HG03442 (cell line): ENCODE results near the gene SIAH3.

Experiments
- ATAC-seq: cut with Tn5 transposase; IDR thresholded peaks from one replicate; pipeline ENCODE4 v1.9.1; 2021; ENCODE audit warnings: mild to moderate bottlenecking, moderate library complexity; ENCODE audit not compliant: unreplicated experiment

Gene SIAH3

DNA sequence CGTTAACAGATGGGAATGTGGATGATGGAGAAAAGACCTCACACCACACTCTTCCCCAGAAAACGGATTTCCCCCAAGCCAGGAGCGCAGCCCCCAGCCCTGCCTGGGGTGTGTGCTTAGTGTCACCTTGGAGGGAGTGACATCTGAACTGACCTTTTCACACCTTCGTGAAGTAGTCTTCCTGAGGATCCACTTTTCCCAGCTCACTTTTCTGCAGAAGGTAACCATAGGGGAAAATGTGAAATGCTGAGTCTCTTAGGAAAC lies 26.2 kb downstream of the SIAH3 start:
- no peak for ATAC-seq

DNA sequence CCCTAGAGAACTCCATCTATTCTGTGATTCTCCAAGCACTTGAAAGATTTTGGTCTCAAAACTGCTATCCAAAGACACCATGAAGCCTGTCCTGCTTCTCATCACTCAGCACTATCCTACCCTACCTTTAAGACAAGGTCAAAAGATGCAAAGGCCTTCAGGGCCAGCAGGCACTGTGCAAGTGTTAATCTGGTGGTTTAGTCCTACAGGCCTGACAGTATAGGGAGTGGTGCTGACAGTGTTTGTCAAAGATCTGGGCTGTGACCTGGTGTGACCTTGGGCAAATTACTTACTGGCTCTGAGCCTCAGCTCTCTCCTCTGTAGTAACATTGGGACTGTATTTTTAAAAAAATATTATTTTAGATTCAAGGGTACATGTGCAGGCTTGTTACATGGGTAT lies 28.0 kb downstream of the SIAH3 start:
- ATAC-seq: no peak

DNA sequence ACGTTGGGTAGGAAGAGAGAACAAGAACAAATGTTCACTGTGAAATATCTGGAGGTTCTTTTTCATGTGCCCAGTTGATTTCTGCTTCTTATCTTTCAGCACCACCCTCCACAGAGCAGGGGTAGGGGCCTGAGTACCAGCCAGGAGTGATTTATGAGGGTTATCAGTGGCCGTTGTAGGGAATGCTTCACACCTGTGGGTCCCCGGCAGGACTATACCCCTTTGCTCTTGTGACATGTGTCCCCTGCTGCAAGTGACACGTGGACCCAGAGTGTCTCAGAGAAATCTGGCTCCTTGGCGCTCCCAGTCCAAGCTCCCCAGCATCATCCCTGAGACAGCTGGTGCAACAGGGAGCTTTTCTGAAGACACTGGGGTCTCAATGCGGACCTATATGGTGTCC lies 29.7 kb downstream of the SIAH3 start:
- no peak for ATAC-seq

DNA sequence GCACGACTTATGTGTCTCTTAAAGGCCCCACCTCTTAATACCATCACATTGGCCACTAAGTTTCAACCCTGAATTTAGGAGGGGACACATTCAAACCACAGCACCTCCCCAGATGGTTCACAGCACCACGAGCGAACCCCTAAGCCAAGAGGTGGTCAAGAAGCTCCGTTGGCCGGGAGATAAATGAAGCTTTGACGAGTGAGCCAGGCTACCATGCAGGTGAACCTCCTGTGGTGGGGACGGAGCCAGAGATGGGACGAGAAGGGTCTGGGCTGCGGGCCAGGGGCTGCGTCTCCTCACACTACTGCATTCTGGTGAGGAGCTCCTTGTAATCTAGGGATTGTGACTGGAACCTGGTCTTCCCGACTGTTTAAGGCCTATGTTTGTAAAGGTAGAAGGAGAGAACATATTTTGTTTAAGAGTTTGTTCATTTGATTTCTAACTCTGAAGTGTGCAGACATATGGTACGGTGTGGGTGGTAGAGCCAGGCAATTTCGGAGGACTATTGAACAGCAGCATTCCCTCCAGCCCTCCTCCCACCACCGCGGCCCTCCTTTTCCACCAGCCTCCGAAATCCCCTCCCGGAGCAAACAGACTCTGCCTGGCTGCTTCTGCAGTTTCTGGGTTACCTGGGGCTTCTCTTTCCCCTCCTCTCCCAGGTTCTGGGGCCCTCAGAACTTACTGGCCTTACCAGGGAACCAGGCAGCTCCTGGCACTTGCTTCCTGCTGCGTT lies 31.3 kb downstream of the SIAH3 start:
- no peak for ATAC-seq

DNA sequence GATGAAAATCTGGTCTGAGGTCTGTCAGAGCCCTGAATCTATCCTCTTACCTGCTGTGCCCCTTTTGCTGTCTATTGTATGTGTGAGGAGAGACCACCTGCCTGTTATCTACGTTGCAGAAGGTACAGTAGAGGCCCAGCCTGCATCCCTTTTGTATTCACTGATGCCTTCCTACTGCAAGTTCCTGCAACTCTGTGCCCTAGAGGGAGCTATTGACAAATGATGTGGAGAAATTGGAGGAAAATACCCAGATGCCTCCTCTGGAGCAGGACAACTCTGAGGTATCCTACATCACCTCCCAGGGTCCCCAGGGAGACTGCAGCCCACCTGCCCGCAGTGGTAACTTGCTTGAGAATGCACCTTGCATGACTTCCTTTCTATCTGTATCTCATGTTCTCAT lies 33.7 kb downstream of the SIAH3 start:
- no peak for ATAC-seq

DNA sequence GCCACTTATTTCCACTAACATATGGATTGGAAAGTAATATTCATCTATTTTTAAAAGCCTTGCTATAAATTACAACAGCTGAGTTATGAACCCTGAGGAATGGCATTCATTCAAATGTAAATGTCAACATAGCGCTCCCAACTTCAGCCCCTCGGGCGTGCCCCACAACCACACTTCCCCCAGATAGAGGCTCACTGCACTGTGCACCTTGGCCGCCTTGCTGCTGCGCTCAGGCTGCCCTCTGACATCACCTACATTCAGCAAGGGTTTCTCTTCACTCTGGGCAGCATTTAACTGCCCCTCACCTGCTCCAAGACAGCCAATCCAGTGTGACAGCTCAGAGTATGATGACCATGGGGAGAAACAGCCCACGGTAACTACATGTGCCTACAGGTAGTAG lies 35.1 kb downstream of the SIAH3 start:
- ATAC-seq: no peak

DNA sequence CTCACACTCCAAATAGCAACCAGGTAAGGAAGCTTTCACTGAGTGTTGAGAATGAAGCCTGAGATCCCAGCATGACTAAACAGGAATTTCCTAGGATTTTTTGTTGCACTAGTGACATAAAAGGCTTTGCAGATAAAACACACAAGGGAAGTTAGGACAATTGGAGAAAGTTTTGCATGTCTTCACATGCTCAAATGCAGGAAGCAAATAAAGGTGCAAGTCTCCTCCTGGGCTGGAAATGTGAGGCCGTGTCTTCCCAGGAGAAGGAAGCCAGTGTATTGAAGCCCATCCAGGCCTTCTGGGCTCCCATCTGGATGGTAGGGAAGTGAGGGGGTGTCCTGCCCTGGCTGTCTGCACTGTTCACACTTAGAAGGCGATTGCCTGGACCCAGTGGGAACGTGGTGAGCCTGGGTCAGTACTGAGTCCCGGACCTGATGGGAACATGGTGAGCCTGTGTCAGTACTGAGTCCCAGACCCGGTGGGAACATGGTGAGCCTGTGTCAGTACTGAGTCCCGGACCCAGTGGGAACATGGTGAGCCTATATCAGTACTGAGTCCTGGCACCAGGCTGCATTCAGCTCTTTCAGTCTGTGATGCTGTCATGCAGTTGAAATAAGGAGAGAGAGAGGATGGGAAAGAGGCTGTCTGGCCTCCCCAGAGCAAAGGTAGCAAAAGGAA lies 38.7 kb downstream of the SIAH3 start:
- ATAC-seq: no peak

DNA sequence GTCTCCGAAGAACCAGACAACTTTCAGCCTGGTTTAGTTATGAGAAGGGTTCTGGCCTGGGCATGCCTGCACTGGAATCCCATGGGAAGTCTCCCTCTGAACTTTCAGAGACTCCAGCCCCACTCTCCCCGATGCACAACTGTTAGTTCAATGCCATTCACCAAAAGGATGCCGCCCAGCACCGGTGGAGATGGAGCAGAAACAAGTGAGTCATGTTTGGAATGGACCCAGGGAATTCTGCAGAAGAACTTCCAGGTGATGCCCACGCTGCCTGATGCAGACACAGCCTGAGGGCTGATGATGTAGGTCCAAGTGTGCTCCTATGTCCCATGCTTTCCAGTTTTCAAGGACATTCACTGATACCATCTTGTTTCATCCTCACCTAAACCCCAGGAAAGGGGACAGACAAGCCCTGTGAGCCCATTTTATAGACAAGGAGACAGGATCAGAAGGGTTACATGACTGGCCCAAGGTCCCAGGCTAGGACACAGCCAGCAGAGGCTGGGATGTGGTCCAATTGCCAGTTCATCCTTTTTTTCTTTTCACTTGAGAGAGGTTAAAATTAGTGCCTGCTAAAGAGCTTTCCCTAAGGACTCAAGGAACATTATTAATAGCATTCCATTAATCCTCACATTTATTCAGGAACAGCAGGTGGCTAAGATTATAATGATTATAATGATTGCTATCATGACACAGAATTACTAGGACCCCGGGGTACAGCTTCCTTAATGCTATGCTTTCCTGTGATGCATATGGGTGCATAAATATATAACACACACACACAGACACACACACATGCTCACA lies 39.5 kb downstream of the SIAH3 start:
- ATAC-seq: no peak

DNA sequence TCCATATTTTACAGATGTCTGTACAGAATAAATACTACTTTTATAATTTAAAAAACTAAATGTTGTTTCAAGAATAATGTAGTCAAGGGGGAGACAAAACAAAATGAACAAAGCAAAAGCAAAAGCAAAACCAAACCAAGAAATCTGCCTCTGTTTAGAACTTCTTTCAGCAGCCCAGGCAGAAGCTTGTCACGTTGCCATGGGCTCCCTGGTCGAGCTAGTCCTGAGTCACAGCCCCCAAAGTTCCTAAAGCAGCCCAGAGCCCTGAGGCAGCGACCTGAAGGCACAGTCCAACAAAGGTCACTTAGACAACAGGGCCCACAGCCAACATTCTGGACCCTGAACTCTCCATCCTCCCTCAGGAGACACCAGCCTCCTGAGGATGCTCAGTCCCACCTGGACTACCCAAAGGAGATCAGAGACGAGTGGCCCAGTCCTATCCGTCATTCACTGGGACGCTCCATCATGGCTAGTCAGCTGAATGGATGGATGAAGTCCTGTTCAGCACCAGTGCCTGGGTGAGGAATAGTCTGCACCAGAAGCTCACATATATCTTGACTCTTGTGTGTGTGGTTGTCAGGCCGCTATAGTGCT lies 41.7 kb downstream of the SIAH3 start:
- no peak for ATAC-seq

DNA sequence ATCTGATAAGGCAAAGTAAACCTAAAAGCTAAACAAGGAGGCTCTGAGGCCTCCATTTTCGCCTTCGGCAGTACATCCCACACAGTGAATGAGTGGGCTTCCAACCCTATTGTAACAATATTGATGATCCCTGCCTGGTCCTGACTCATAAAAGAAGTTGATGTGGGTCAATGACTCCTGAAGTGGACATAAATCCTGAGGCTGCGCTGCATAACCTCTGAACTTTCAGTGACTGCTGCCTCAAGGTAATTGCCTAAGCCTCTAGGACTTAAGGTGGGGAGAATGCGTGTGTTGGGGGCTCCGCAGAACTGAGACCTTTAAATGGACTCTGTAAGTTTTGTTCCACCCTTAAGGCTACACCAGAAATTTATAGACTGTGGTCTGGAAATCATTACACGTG lies 42.6 kb downstream of the SIAH3 start:
- no peak for ATAC-seq

DNA sequence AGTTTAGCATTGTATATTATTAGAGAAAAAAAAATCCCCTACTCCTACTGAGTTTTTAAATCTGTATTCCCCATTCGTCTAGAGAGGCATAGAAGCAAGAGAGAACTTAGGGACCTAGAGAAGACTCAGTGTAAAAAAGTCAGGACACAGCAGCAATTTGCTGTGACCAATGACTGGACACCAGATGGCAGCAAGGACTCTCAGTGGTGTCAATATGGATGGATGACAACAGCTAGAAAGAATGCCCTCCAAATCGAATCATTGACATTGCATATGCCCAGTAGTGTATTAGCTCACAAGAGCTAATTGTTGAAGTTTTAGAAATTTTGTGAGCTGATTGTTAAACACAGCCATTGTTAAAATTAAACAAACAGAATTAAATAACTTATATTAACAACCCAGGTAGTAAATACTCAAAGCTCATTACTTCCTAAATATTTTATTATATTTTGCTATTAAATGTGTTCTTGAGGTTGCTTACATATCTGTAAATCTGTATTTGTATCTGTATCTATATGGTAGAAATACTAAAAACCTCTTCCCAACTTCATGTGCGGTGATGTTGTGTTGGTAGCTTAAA lies 43.9 kb downstream of the SIAH3 start:
- ATAC-seq: no peak

DNA sequence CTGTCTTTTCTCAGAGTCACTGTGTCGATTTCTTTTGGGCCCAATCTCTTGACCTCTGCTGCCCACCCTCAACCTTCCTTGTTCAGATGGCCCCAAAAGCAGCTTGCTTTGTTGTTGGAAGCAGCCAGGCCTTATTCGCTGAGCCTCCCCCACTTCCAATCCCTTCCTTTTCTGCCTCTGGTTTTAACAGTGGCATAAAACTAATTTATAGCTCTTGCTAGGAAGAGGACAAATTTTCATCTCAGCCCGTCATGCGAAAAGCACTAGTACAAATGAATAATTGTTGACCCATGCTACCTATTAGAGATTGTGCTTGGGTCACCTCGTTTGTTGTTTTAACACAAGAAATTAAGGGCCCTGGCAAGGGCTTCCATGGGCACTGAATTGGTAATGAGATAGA lies 51.1 kb downstream of the SIAH3 start:
- no peak for ATAC-seq

DNA sequence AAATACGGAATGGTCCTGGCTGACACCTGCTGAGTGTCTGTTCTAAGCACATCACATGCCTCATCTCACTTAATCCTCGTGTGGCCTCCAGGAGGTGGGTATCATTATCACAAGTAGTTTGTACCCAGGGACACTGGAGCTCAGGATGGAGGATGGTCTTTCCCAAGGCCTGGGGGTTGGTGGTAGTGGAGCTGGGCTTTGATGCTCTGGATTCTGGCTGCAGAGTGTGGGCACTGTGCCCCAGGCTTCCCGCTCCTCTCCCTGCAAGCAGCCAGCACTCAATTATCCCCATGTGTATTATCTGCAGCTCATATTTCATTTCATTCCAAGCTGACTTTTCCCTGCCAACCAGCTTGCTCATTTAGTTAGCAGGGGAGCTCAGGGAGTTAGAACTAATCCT lies 52.1 kb downstream of the SIAH3 start:
- ATAC-seq: no peak

DNA sequence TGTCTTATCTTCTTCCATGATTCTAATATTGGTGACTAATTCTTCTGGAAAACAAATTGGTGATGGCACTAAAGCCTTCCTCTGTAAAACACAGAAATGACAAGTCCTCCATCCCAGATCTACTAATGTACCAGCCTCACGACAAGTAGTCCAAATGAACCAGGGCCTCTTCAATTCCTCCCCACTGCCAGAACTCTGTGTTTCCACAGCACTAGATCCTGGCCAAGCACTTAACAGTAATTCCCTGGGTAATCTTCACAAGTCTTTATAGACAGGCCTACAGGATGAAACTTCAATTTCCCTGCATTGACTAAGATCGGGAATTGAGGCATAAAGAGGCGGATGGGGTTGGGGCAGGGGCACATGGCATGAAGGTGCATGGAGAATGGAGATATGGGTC lies 52.7 kb downstream of the SIAH3 start:
- ATAC-seq: no peak

DNA sequence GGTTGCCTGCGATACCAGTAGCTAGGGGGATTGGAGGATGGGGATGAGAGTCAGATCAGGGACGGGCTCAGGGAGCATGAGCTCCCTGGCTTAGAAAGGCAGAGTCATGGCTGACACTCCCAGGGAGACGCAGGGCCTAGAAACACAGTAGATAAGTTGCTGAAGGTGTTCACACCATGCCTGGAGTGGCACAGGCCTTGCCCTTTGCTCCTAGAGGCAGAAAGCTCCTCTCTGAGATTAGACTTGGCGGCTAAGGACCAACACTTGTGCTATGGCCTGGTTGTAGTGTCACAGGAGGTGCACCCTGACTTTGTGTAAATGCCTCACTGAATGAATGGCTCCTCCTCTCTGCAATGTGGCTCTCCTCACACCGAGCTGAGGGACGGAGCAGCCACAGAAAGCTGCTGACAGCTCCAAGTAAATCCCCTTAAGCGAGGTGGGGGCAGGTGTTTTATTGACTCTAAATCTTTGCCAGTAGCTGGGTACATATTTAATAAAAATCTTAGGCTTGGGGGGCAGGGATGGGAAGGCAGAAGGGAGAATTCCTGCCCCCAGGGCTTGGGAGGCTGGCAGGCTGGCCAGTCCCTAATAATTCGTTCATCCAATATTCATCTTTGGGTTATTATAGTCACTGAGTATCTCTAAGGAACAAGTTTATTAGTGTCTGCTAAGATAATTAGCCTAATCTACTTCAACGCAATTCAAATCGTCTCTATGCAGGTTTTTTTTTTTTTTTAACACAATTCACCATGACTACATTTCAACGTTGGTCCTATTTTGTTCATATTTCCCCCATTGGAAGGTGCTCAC lies 54.9 kb downstream of the SIAH3 start:
- no peak for ATAC-seq

DNA sequence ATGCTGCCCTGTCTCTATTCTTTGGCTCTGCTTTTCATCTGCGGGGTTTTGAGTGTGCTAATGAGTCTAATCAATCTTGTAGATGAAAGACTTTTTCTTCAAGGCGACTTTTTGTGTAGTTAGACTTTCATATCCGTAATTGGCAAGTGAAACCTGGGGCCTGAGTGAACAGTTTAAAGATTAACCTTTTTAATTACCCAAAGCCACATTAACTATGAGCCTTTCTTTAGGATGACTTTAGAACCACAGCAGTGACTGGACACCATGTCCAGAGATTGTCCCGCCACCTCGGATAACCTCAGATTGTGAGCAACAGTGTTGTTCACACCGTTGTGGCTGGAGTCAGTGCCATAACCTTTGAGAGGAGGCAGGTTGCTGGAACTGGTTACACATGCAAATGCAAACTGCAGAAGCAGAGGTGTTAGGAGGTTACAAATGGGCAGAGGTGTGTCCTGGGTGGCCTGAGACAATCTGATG lies 58.7 kb downstream of the SIAH3 start:
- no peak for ATAC-seq

DNA sequence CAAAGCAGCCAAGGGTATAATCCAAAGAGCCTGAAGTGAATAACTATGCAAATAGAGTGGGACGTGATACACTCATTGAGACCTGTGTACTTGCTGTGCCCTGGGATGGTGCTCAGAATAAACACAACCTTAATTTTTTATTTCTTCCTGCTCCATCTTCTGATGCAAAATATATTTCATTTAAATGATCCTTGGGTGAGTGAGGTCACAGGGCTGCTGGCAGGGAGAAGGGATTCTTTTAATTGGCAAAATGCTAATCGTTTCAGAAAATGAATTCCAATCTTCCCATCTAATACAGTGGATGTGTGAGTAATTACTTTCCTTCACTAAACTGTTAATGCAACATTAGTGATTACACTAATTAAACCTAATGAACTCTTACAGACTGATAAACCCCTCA lies 63.5 kb downstream of the SIAH3 start:
- ATAC-seq: no peak

DNA sequence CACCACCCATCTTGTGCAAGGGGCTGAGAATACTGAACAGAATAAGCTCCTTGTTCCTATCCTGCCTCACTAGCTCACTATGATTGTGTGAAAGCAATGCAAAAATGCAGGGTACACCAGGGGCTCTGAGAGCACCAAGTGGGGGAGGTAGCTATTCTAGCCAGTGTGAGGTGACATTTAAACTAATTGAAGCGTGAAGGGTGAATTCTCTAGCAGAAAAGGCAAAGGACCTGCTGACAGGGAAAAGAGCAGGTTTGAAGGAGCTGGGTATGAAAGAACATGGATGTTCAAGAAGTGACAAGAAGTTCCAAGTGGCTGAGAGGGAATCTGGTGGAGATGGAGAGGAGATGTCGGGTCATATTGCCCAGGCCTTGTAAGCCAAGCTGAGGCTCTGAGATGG lies 64.2 kb downstream of the SIAH3 start:
- no peak for ATAC-seq

DNA sequence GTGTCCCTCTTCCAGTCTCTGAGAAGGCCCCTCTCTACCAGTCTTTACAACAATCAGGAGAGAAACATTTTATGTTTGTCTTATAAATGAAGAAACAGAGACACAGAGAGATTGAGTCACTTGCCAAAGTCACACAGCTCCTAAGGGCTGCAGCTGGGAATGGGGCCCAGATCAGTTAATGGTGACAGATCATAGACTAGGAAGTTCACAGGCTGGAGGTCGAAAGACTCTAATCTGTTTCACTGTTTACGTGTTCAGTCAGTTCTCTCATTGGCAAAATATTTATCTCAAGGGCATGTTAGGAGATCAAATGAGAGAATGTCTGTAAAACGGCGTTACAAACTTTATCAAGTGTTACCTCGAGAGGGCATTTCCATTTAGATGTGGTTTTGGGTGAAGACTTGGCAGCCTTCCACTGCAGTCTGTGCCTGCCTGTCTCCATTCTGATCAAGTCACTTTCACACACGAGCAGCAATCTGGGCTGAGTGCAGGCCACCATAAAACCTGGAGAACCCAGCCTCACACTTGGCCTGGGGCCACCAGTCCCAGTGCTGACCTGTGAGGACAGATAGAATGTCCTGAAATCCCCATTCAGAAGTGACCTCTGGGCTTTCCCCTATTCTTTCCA lies 65.1 kb downstream of the SIAH3 start:
- ATAC-seq: no peak
